GM23248 (cell line): Measurements from ENCODE around the gene PEX11A. TPM values are rescaled to one million over a fixed set of nuclear protein-coding genes. Genes with fewer than 3 reads are reported as not detected.

Experiments used
- DNase-seq: peaks from one replicate; pipeline ENCODE4 v3.0.0-alpha.2; 2015
- H2AFZ ChIP-seq: fragments of 200-600 bp; sonication (generic); 2 replicates; pipeline ENCODE4 v1.6.1; 2016; ENCODE audit warnings: antibody characterized with exemption
- H3F3A ChIP-seq: fragments of 200-600 bp; sonication (generic); 2 replicates; pipeline ENCODE4 v1.6.1; 2016; ENCODE audit warnings: mild to moderate bottlenecking, antibody characterized with exemption, mixed run types; ENCODE audit not compliant: insufficient read depth
- H3K27ac ChIP-seq: fragments of 200-600 bp; sonication (generic); 2 replicates; pipeline ENCODE4 v1.5.1; 2016; ENCODE audit warnings: mild to moderate bottlenecking
- H3K27me3 ChIP-seq: fragments of 200-600 bp; sonication (generic); replicated peaks from 2 replicates; pipeline ENCODE4 v1.6.1; 2016; ENCODE audit warnings: mild to moderate bottlenecking; ENCODE audit not compliant: insufficient read depth
- H3K36me3 ChIP-seq: fragments of 200-600 bp; sonication (generic); 2 replicates; pipeline ENCODE4 v1.6.1; 2016; ENCODE audit warnings: low read depth, mild to moderate bottlenecking
- H3K4me1 ChIP-seq: fragments of 200-600 bp; sonication (generic); 2 replicates; pipeline ENCODE4 v1.6.1; 2016; ENCODE audit warnings: mild to moderate bottlenecking; ENCODE audit not compliant: insufficient read depth
- H3K4me2 ChIP-seq: fragments of 200-600 bp; sonication (generic); one replicate; pipeline ENCODE4 v1.6.1; 2016; ENCODE audit warnings: mild to moderate bottlenecking; ENCODE audit not compliant: unreplicated experiment
- H3K4me3 ChIP-seq: fragments of 200-600 bp; sonication (generic); 2 replicates; pipeline ENCODE4 v1.5.1; 2016; ENCODE audit warnings: mild to moderate bottlenecking
- H3K79me2 ChIP-seq: fragments of 200-600 bp; sonication (generic); 2 replicates; pipeline ENCODE4 v1.6.1; 2016; ENCODE audit warnings: mild to moderate bottlenecking; ENCODE audit not compliant: insufficient read depth
- H3K9ac ChIP-seq: fragments of 200-600 bp; sonication (generic); 2 replicates; pipeline ENCODE4 v1.6.1; 2016; ENCODE audit warnings: mild to moderate bottlenecking
- H3K9me2 ChIP-seq: fragments of 200-600 bp; sonication (generic); 2 replicates; pipeline ENCODE4 v1.6.1; 2016; ENCODE audit warnings: mixed run types, mild to moderate bottlenecking, moderate library complexity; ENCODE audit not compliant: insufficient read depth
- H3K9me3 ChIP-seq: fragments of 200-600 bp; sonication (generic); one replicate; pipeline ENCODE4 v1.6.1; 2017; ENCODE audit warnings: low read depth
- H4K20me1 ChIP-seq: fragments of 200-600 bp; sonication (generic); 2 replicates; pipeline ENCODE4 v1.6.0; 2016; ENCODE audit not compliant: insufficient read depth
- EZH2 ChIP-seq: fragments of 200-600 bp; sonication (generic); IDR thresholded peaks from 2 replicates; pipeline ENCODE4 v1.6.1; 2018; ENCODE audit warnings: antibody characterized with exemption, mild to moderate bottlenecking; ENCODE audit not compliant: insufficient read depth, poor library complexity, severe bottlenecking
- EZH2phosphoT487 ChIP-seq: fragments of 200-600 bp; sonication (generic); IDR thresholded peaks from 2 replicates; pipeline ENCODE4 v1.6.1; 2018; ENCODE audit warnings: antibody characterized with exemption, moderate library complexity, mild to moderate bottlenecking, low read depth; ENCODE audit not compliant: insufficient read depth
- WGBS, 2 experiments: methylation state at CpG; one replicate each; pipeline ENCODE4 v1.1.6; 2015 to 2017; ENCODE audit warnings: low lambda C conversion rate in 2 of 2, low coverage in 1 of 2; ENCODE audit errors: missing lambda C conversion rate in 2 of 2; 5-methylcytosine and 5-hydroxymethylcytosine counted together
- in situ Hi-C: fragments of 300-500 bp; cut with MboI; formaldehyde crosslinking; loops from 2 replicates; pipeline ENCODE4 v1.15.0; 2020
- polyA plus RNA-seq: library from polyadenylated mRNA; unstranded; fragments of >200 nt; fragmentation: Nextera tagmentation; extraction: Ambion mirVana; gene quantifications from 2 replicates; pipeline ENCODE4 v1.2.1, GENCODE V29; 2016
- small RNA-seq: library from RNA; depleted of rRNA; stranded (forward); fragments of <200 nt; gene quantifications from one replicate; pipeline ENCODE3, GENCODE V24; 2014; ENCODE audit warnings: low read depth, low replicate concordance
- total RNA-seq: library from RNA; depleted of rRNA; stranded (reverse); fragments of >200 nt; shearing (Covaris generic); gene quantifications from 2 replicates; pipeline ENCODE4 v1.2.3, GENCODE V29; 2014; rRNA removed

The PEX11A gene
- total and polyA plus RNA-seq, 2 experiments from 2014 or later, result 5.3 to 5.4 TPM

DNA sequence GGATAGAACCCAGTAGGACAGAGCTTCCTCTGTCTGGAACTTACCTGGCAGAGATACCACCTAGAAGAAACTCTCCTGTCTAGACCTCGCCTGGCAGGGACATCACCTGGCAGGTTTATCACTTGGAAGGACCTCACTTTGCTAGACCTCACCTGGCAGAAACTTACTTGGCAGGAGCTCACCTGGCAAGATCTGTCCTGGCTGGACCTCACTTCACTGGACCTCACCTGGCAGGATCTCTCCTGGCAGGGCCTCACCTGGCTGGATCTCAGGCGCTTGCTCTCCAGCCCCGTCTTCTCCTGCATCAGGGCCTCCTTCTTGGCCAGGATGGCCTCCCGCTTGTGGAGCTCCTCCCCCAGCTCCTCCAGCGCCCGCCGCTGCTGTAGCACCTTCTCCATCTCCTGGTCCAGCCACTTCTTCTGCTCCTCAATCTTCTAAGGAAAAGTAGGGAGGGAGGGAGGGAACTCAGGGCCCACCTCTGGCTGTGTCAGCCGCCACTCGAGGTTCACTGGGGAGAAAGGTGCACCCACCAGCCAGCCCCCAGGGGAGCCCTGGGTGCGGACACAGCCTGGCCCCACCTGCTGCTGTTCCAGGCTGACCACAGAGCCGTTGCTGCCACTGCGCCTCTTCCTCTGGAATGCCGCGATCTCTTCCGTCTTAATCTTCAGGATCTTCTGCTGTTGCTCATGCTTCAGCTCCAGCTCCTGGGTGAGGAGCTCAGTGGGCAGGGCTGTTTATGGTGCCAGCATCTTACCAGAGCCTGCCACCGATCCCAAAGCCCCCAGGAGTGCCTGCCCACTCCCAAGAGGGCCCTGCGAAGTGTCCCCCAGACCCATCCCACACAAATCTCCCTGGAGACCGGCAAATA is 57.8 kb downstream of the PEX11A start:
- Histone ChIP-seq H3K9me2 (no peaks in the 10 kb centered on the region), H3K9ac (no peak overlapping the region), H3K79me2 (no peaks in the 10 kb centered on the region), H4K20me1 (no peaks in the 10 kb centered on the region), H3K4me1 (no peaks in the 10 kb centered on the region), H3K9me3 (no peaks in the 10 kb centered on the region), H3F3A (no peaks in the 10 kb centered on the region), H3K27ac (no peak overlapping the region), H3K4me2 (no peak overlapping the region), H2AFZ (no peak overlapping the region), H3K4me3 (no peak overlapping the region), H3K27me3 (no peaks in the 10 kb centered on the region), H3K36me3 (peaks cover 28% of the 10 kb centered on the region; the same call in 1 of the 2 replicates)
- no peak for DNase-seq
- WGBS, 2 experiments, result 97 to 99% methylated on average over 18 of the region's 18 CpGs
- no peak for TF ChIP-seq EZH2
- no peak for TF ChIP-seq EZH2phosphoT487
- in situ Hi-C loops, result no loop called here

DNA sequence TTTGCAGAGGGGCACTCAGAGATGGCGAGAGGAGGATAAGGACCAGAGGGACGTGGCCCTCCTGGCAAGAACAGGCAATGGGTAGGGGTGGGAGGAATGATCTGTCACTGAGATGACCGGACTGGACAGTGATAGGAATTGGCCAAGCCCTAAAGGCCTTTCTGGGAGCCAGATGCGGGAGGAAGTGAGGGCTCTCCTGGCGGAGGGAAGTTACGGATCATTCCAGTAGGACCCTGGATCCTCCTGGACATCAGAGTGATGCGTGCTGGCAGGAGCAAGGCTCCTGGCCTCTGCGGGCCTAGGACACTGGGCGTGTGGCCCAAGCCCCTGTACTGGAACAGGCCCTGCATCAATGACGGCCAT is 58.7 kb downstream of the PEX11A start:
- Histone ChIP-seq H3K9me3 (no peaks in the 10 kb centered on the region), H3F3A (no peaks in the 10 kb centered on the region), H3K36me3 (peaks cover 29% of the 10 kb centered on the region; the same call in 1 of the 2 replicates), H3K9me2 (no peaks in the 10 kb centered on the region), H4K20me1 (no peaks in the 10 kb centered on the region), H3K27me3 (no peaks in the 10 kb centered on the region), H3K9ac (no peak overlapping the region), H3K79me2 (no peaks in the 10 kb centered on the region), H3K4me1 (no peaks in the 10 kb centered on the region), H2AFZ (no peak overlapping the region), H3K4me2 (no peak overlapping the region), H3K27ac (no peak overlapping the region), H3K4me3 (no peak overlapping the region)
- DNase-seq, result no peak
- in situ Hi-C loops, result no loop called here
- TF ChIP-seq EZH2phosphoT487 (no peak), EZH2 (no peak)
- whole genome bisulfite sequencing, 2 experiments, result 85 to 89% methylated on average over 8 to 10 of the region's 10 CpGs

Small RNA genes lying within 50 kb of the gene (small RNA-seq; reads per million reads assigned to genes)
- not detected for gene RNU6-132P

Other genes with a start within 250 kb of the PEX11A start
- gene RHCG, start 194.2 kb downstream of the PEX11A start, total RNA-seq, result not detected in 2 replicates
- not detected in 2 replicates for gene RHCG, start 194.2 kb downstream of the PEX11A start, polyA plus RNA-seq
- gene TICRR, start 115.3 kb downstream of the PEX11A start, total RNA-seq, result 2.3 and 2.4 TPM in 2 replicates
- gene TICRR, start 115.3 kb downstream of the PEX11A start, polyA plus RNA-seq, result 1.2 and 1.3 TPM in 2 replicates
- 25.4 and 30.0 TPM in 2 replicates for gene KIF7, start 35.3 kb downstream of the PEX11A start, total RNA-seq
- 6.9 and 7.2 TPM in 2 replicates for gene KIF7, start 35.3 kb downstream of the PEX11A start, polyA plus RNA-seq
- gene PLIN1, start 11.4 kb downstream of the PEX11A start, total RNA-seq, result not detected in 2 replicates
- gene PLIN1, start 11.4 kb downstream of the PEX11A start, polyA plus RNA-seq, result not detected in 2 replicates
- not detected in 2 replicates for gene WDR93, start 57 bp upstream of the PEX11A start, total RNA-seq
- 0.10 TPM in 1 of 2 replicates, not detected in the other for gene WDR93, start 57 bp upstream of the PEX11A start, polyA plus RNA-seq
- gene MESP1, start 60.5 kb upstream of the PEX11A start, total RNA-seq, result not detected in 2 replicates
- 0.48 and 0.63 TPM in 2 replicates for gene MESP1, start 60.5 kb upstream of the PEX11A start, polyA plus RNA-seq
- not detected in 2 replicates for gene MESP2, start 85.6 kb upstream of the PEX11A start, total RNA-seq
- not detected in 2 replicates for gene MESP2, start 85.6 kb upstream of the PEX11A start, polyA plus RNA-seq
- 464 and 467 TPM in 2 replicates for gene ANPEP, start 124.1 kb upstream of the PEX11A start, total RNA-seq
- gene ANPEP, start 124.1 kb upstream of the PEX11A start, polyA plus RNA-seq, result 568 and 585 TPM in 2 replicates
- gene AP3S2, start 203.2 kb upstream of the PEX11A start, total RNA-seq, result 78.7 and 85.0 TPM in 2 replicates
- gene AP3S2, start 203.2 kb upstream of the PEX11A start, polyA plus RNA-seq, result 23.7 and 27.0 TPM in 2 replicates
- 8.7 and 9.0 TPM in 2 replicates for gene ARPIN, start 222.2 kb upstream of the PEX11A start, total RNA-seq
- gene ARPIN, start 222.2 kb upstream of the PEX11A start, polyA plus RNA-seq, result 5.4 and 6.0 TPM in 2 replicates